Neuronal stem cell (in vitro differentiated cells): ENCODE results near the gene LCAT.

Experiments used
- DNase-seq: peaks from one replicate; pipeline ENCODE4 v3.0.0-alpha.2; 2013; ENCODE audit warnings: low spot score
- H2AFZ ChIP-seq: one replicate; pipeline ENCODE4 v1.6.1; 2013; ENCODE audit warnings: mild to moderate bottlenecking, low read length, inconsistent platforms
- H2AK5ac ChIP-seq: 2 replicates; pipeline ENCODE4 v1.6.1; 2013; ENCODE audit warnings: low read depth, mild to moderate bottlenecking, inconsistent platforms, low read length, moderate library complexity, mixed read lengths
- H2BK120ac ChIP-seq: 2 replicates; pipeline ENCODE4 v1.6.1; 2013; ENCODE audit warnings: low read depth, mild to moderate bottlenecking, inconsistent platforms, low read length, moderate library complexity, mixed read lengths
- H2BK12ac ChIP-seq: one replicate; pipeline ENCODE4 v1.6.1; 2013; ENCODE audit warnings: low read length, inconsistent platforms
- H2BK15ac ChIP-seq: 2 replicates; pipeline ENCODE4 v1.6.1; 2013; ENCODE audit warnings: mild to moderate bottlenecking, low read length, inconsistent platforms, mixed read lengths
- H2BK5ac ChIP-seq: one replicate; pipeline ENCODE4 v1.6.1; 2013; ENCODE audit warnings: inconsistent platforms, mild to moderate bottlenecking, low read length, moderate library complexity
- H3K14ac ChIP-seq: one replicate; pipeline ENCODE4 v1.6.1; 2013; ENCODE audit warnings: low read length, inconsistent platforms
- H3K18ac ChIP-seq: 2 replicates; pipeline ENCODE4 v1.6.1; 2013; ENCODE audit warnings: low read length, inconsistent platforms
- H3K23ac ChIP-seq: 2 replicates; pipeline ENCODE4 v1.6.1; 2013; ENCODE audit warnings: low read depth, mild to moderate bottlenecking, mixed read lengths, low read length, inconsistent platforms; ENCODE audit not compliant: poor library complexity
- H3K27ac ChIP-seq: replicated peaks from 3 replicates; pipeline ENCODE4 v1.5.1; 2013; ENCODE audit warnings: low read length, inconsistent platforms
- H3K27me3 ChIP-seq, 3 experiments: 2 replicates each; pipeline ENCODE4 v1.6.1; 2013; ENCODE audit warnings: low read length in 3 of 3, mild to moderate bottlenecking in 2 of 3, inconsistent platforms in 1 of 3, low read depth in 1 of 3, mixed read lengths in 1 of 3, moderate library complexity in 1 of 3; ENCODE audit not compliant: control insufficient read depth in 3 of 3, insufficient read depth in 3 of 3
- H3K36me3 ChIP-seq, 2 donors: replicated peaks in 1 of 2; 2 replicates each; pipeline ENCODE4 v1.6.1; 2013; ENCODE audit warnings: low read length in 2 of 2; ENCODE audit not compliant: control insufficient read depth in 2 of 2, insufficient read depth in 2 of 2
- H3K4ac ChIP-seq: 2 replicates; pipeline ENCODE4 v1.6.1; 2013; ENCODE audit warnings: inconsistent platforms, mild to moderate bottlenecking, low read length, moderate library complexity
- H3K4me1 ChIP-seq, 2 donors: 1 replicate in 1 of 2; 2 replicates in 1 of 2; pipeline ENCODE4 v1.6.1; 2013; ENCODE audit warnings: low read length in 2 of 2, low read depth in 1 of 2; ENCODE audit not compliant: control insufficient read depth in 2 of 2, insufficient read depth in 1 of 2
- H3K4me2 ChIP-seq: one replicate; pipeline ENCODE4 v1.6.1; 2013; ENCODE audit warnings: mild to moderate bottlenecking, low read length, inconsistent platforms; ENCODE audit not compliant: insufficient read depth, poor library complexity, severe bottlenecking
- H3K4me3 ChIP-seq, 2 donors: 2 replicates each; pipeline ENCODE4 v1.5.1; 2013; ENCODE audit warnings: low read length in 2 of 2, mild to moderate bottlenecking in 2 of 2, inconsistent platforms in 1 of 2, moderate library complexity in 1 of 2
- H3K79me1 ChIP-seq: one replicate; pipeline ENCODE4 v1.6.1; 2013; ENCODE audit warnings: low read depth, mild to moderate bottlenecking, inconsistent platforms, low read length, moderate library complexity
- H3K9ac ChIP-seq: one replicate; pipeline ENCODE4 v1.6.1; 2013; ENCODE audit warnings: mild to moderate bottlenecking, low read depth, low read length, inconsistent platforms; ENCODE audit not compliant: poor library complexity
- H3K9me3 ChIP-seq, 2 donors: replicated peaks in 1 of 2; 2 replicates each; pipeline versions ENCODE3 to v1.6.1; 2013; ENCODE audit warnings: low read length in 2 of 2, mild to moderate bottlenecking in 2 of 2, inconsistent platforms in 1 of 2, low read depth in 1 of 2, mixed read lengths in 1 of 2, moderate library complexity in 1 of 2; ENCODE audit not compliant: control insufficient read depth in 2 of 2, insufficient read depth in 1 of 2
- H4K8ac ChIP-seq: one replicate; pipeline ENCODE4 v1.6.1; 2013; ENCODE audit warnings: low read depth, mild to moderate bottlenecking, inconsistent platforms, low read length, moderate library complexity
- H4K91ac ChIP-seq: one replicate; pipeline ENCODE4 v1.6.1; 2013; ENCODE audit warnings: low read length, low read depth, mild to moderate bottlenecking, inconsistent platforms; ENCODE audit not compliant: poor library complexity
- WGBS, 2 donors: extraction: QIAGEN DNeasy Blood & Tissue Kit; methylation state at CpG; one replicate each; pipeline ENCODE4 v1.1.7; 2013; ENCODE audit warnings: missing lambda C conversion rate in 2 of 2, mixed read lengths in 1 of 2; ENCODE audit not compliant: insufficient read length in 2 of 2, insufficient replicate concordance in 1 of 2; ENCODE audit errors: extremely low coverage in 2 of 2; 5-methylcytosine and 5-hydroxymethylcytosine counted together

LCAT gene

GRCh38 chr16:67927131-67927941 is 16.6 kb downstream of the LCAT start:
- no peak overlapping the region for H2AFZ ChIP-seq
- no peak overlapping the region for H3K18ac ChIP-seq
- H3K4me1 ChIP-seq, result no peaks in the 10 kb centered on the region
- peak overlapping the region; percentile 46 for H2BK5ac ChIP-seq
- H3K27ac ChIP-seq, result no peak overlapping the region
- H3K36me3 ChIP-seq, result peaks cover 18 to 77% of the 10 kb centered on the region in 2 donors
- no peak overlapping the region for H2BK15ac ChIP-seq
- H3K14ac ChIP-seq, result no peak overlapping the region
- no peak overlapping the region for H4K91ac ChIP-seq
- no peak overlapping the region for H4K8ac ChIP-seq
- peak overlapping the region; percentile 59 for H3K23ac ChIP-seq
- peaks cover 0 to 2% of the 10 kb centered on the region in 2 donors for H3K9me3 ChIP-seq
- H2BK12ac ChIP-seq, result no peak overlapping the region
- no peak overlapping the region for H3K4me3 ChIP-seq
- DNase-seq, result no peak
- H2BK120ac ChIP-seq, result no peak overlapping the region
- peak overlapping the region; percentile 72 for H3K9ac ChIP-seq
- H3K4ac ChIP-seq, result no peak overlapping the region
- no peaks in the 10 kb centered on the region for H3K27me3 ChIP-seq
- WGBS, 2 donors, result no CpG with 5 or more reads among the region's 22 CpGs
- H2AK5ac ChIP-seq, result no peak overlapping the region
- peaks cover 4% of the 10 kb centered on the region for H3K79me1 ChIP-seq
- H3K4me2 ChIP-seq, result no peak overlapping the region

- Histone ChIP-seq H3K9ac (no peak overlapping the region), H2BK120ac (no peak overlapping the region), H3K27ac (no peak overlapping the region), H4K91ac (no peak overlapping the region), H3K18ac (no peak overlapping the region), H2BK5ac (no peak overlapping the region), H3K4me2 (no peak overlapping the region), H2AFZ (no peak overlapping the region), H3K4ac (no peak overlapping the region), H2BK12ac (no peak overlapping the region), H3K79me1 (peaks cover 4% of the 10 kb centered on the region), H3K23ac (no peak overlapping the region), H2BK15ac (no peak overlapping the region), H3K4me3 (no peak overlapping the region), H3K14ac (no peak overlapping the region), H3K4me1 (no peaks in the 10 kb centered on the region), H4K8ac (no peak overlapping the region), H2AK5ac (no peak overlapping the region), H3K36me3 (peaks cover 18 to 71% of the 10 kb centered on the region in 2 donors), H3K27me3 (no peaks in the 10 kb centered on the region), H3K9me3 (peaks cover 0 to 2% of the 10 kb centered on the region in 2 donors)
- DNase-seq, result no peak
- no CpG with 5 or more reads among the region's 13 CpGs for WGBS, 2 donors
Measured at GRCh38 chr16:67926181-67926750, 17.7 kb downstream of the LCAT start.

GRCh38 chr16:67924140-67924906 is 19.6 kb downstream of the LCAT start:
- Histone ChIP-seq H2BK120ac (no peak overlapping the region), H3K79me1 (peaks cover 12% of the 10 kb centered on the region), H3K18ac (no peak overlapping the region), H3K14ac (no peak overlapping the region), H3K4me1 (no peaks in the 10 kb centered on the region), H4K8ac (no peak overlapping the region), H3K9me3 (peaks cover 0 to 2% of the 10 kb centered on the region in 2 donors), H3K23ac (no peak overlapping the region), H2BK5ac (no peak overlapping the region), H2AK5ac (no peak overlapping the region), H2BK12ac (no peak overlapping the region), H3K27ac (no peak overlapping the region), H3K4me2 (no peak overlapping the region), H3K36me3 (peaks cover 18 to 61% of the 10 kb centered on the region in 2 donors), H3K4me3 (no peak overlapping the region), H3K4ac (no peak overlapping the region), H4K91ac (no peak overlapping the region), H2BK15ac (no peak overlapping the region), H3K9ac (no peak overlapping the region), H3K27me3 (no peaks in the 10 kb centered on the region), H2AFZ (no peak overlapping the region)
- DNase-seq, result no peak
- no CpG with 5 or more reads among the region's 10 CpGs for WGBS, 2 donors
